AG08395 (cell line): ENCODE data around the gene FRMPD4.

ENCODE experiments used
- DNase-seq: peaks from one replicate; pipeline ENCODE4 v3.0.0; 2012; ENCODE audit warnings: mixed read lengths, low spot score

FRMPD4 gene

DNA sequence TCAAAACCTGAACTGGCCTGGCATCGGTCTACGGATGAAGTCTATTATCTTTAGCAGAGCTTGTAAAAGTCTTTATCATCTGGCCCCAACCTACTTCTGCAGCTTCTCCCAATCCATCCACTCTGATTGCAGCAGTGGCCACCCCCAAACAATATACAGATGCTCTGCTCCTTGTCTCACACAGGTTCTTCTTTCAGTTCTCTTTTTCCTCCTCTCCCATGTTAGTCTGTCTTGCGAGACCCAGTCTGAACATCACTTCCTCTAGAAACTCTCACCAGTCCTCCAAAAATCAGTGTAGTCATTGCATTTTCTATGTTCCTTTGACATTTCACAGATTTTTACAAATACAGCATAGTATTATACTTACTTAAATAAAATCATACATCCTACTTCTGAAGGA lies 163.0 kb downstream of the FRMPD4 start:
- no peak for DNase-seq

DNA sequence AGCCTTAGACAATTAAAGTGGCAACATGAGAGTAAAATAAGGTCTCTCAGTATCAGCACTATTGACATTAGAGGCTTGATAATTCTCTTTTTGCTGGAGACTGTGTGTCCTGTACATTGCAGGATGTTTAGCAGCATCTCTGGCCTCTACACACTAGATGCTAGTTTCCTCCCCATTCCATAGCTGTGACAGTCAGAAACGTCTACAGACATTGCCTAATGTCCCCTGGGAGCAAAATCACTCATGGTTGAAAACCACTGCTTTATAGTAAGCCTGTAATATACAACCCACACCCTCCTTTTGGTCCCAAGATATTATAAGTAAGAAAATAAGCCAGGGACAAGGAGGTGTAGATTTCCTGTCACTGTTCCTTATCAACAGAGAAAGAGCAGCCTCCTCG lies 166.0 kb downstream of the FRMPD4 start:
- DNase-seq: peak; percentile 30

DNA sequence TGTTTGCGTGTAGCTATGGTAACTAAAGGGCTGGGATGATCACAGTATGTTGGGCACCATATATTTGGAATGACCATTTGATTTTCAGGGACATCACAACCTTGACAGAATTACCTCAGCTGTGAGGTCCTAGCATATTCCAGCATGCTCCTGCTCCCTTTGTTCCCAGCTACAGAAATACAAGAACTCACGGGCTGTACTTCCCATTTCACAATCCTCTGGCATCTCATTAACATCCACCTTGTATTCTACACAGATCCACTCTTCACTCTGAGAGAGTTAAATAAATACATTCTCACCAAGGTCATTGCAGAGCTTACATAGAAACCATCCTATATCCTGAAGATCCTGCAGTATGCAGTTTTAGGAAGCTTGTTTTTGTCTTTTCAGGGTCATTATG lies 169.7 kb downstream of the FRMPD4 start:
- DNase-seq: no peak

GRCh38 chrX:12308420-12308819 lies 170.1 kb downstream of the FRMPD4 start:
- DNase-seq: no peak

GRCh38 chrX:12309040-12309743 lies 170.9 kb downstream of the FRMPD4 start:
- no peak for DNase-seq

DNA sequence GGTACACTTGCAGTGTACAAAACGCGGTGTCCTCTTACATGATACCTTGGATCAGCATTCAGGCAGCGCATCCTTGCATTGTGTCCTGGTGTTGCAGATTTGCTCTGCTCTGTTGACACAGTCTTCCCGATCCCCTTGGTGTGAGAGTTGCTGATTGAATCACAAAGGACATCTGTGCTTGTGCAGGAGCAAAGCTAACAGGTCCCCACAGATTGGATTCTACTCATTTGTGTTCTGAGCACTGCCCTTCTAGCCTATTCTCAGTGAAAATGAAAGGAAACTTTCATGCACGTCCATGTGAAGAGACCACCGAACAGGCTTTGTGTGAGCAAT lies 171.4 kb downstream of the FRMPD4 start:
- no peak for DNase-seq

DNA sequence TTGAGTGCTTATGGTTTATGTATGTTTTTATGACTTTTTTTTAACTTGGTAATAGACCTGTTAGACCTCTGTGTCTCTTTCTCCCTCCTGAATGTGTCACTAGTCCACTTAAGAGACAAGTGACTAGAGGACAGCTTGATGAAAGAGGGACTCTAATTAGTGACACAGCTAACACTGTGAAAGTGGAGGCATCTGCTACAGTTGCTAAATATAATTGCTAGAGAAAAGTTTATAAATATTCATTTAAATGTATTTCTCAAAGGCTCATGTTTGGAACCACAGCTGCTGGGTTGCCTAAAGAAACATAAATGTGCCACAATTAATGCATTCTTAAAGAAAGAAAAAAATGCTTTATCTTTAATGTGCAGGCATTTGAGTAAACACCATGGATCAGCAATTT lies 176.4 kb downstream of the FRMPD4 start:
- DNase-seq: no peak

GRCh38 chrX:12315526-12315925 lies 177.3 kb downstream of the FRMPD4 start:
- DNase-seq: peak; percentile 6

- DNase-seq: no peak
Observed at GRCh38 chrX:12319003-12319519, 180.8 kb downstream of the FRMPD4 start.

- no peak for DNase-seq
Observed at GRCh38 chrX:12319992-12320391, 181.7 kb downstream of the FRMPD4 start.

- DNase-seq: no peak
Observed at GRCh38 chrX:12322031-12322430, 183.8 kb downstream of the FRMPD4 start.

DNA sequence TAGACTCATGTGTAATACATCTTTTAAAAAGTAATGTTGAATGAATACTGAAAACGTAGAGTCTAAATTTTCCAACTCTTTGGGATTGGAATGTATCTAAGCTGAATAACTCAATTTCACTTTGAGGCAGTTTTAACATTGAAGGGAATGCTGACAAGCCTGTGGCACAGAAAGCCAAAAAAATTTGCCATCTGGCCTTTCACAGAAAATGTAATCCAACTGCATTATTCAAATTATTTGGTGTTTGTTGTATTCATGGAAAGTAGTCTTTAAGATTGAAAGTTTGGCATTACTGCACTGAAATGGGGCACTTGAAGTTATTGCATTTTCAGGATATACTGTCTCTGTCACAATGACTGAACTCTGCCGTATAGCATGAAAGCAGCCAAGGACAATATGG lies 186.9 kb downstream of the FRMPD4 start:
- DNase-seq: no peak

- DNase-seq: no peak
Observed at GRCh38 chrX:12327836-12328235, 189.6 kb downstream of the FRMPD4 start.

GRCh38 chrX:12329476-12329875 lies 191.2 kb downstream of the FRMPD4 start:
- no peak for DNase-seq

DNA sequence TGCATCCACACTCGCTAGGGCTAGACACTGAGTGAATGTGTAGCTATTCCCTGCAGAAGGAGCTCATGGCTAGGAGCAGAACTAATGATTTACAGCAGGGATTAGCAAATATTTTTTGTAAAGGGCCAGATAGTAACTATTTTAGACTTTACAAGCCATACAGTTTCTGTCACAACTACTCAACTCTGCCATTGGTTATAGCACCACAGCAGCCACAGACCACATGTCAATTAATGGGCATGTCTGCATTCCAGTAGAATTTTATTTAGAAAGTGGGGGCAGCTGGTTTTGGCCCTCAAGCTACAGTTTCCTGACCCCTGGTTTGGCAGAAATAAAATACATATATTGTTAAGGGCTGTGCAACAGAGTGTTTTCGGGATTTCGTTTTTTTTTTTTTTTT lies 192.6 kb downstream of the FRMPD4 start:
- DNase-seq: no peak

DNA sequence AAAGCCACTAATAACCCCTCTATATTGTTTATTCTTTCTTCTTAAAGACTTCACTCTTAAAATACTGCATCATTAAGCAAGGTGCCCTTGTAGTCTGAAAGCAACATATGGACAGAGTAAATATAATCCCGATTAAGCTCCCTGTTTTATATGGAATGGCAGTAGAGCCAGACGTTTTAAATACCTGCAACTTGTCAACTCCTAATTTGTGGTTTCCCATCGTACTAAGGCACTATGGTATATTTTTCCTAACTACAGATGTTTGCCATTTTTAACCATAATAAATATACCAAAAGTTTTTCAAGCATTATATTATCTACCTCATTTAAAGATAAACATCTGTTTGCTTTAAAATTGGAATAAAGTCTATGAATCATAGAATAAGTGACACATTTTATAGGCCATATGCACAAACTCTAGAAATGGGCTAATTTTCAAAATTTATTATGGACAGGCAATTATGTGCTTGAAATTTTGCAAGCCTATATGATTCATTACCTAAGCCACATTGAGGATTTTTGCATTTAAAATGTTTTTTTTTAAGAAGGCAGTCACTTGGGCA lies 194.6 kb downstream of the FRMPD4 start:
- no peak for DNase-seq

DNA sequence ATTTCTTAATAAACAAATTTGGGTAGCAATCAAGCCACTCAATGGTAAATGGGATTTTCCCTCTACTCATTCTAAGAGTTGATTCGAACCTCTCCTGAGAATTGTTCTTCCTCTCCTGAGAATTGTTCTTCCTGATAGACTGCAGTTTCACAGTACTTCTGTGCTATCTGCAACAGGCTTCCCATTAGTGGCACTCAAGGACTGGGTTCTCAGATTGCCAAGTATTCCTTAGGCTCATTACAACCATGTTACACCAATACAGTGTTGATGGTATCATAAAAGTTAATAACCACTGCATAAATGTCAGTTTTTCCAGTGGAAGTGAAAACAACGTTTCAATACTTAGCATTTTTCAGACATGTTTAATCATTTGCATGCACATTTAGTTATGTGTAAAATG lies 201.6 kb downstream of the FRMPD4 start:
- DNase-seq: no peak

DNA sequence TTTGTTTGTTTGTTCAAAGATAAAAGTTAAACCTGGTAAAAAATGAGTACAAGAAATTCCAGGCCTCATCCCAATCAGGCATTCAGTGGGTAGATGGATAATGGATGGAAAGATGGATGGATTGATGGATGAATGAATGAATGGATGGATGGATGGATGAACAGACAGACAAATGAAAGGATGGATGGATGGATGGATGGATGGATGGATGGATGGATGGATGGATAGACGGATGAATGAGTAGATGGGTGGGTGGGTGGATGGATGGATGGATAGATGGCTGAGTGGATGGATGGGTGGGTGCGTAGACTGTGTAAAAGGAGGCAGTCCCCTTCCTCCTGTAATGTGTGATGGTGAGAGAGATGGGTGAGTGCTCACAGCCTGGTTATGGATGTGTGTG lies 206.7 kb downstream of the FRMPD4 start:
- DNase-seq: no peak

DNA sequence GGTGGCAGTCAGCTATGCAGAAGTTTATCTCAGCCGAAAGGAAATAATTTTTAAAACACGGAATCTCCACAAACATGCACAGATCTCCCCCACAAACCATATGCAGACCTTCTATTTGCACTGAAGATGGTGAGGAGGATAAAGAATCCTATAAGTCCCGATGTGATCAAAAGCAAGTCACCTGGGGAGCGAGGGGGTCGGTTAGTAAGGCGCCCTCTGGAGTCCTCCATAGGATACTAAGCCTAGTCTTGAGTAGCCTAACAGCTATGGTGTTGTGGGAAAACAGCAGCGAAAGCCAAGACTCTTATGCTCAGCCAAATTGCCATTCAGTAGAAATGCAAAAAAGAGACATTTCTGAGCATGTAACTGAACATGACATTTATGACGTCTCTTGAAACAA lies 210.9 kb downstream of the FRMPD4 start:
- DNase-seq: no peak

DNA sequence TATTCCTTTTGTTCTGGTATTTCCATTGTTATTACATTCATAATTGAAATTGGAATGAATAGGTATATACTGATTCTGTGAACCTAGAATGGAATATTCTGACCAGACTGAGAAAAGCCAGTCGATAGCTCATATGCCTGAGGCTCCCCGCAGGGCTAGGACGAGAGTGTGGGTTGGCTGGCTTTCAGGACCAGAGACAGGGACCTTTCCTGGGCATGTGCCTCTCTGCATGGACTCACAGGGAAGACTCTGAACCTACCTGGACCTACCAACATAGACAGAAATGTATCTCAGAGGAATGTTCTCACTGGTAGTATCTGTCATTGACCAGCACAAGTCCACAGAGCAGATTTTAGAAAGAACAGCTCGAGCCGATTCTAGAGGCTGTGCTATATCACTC lies 214.6 kb downstream of the FRMPD4 start:
- DNase-seq: no peak

- peak; percentile 18 for DNase-seq
Observed at GRCh38 chrX:12360383-12360782, 222.1 kb downstream of the FRMPD4 start.

- DNase-seq: no peak
Observed at GRCh38 chrX:12360986-12361598, 222.8 kb downstream of the FRMPD4 start.

DNA sequence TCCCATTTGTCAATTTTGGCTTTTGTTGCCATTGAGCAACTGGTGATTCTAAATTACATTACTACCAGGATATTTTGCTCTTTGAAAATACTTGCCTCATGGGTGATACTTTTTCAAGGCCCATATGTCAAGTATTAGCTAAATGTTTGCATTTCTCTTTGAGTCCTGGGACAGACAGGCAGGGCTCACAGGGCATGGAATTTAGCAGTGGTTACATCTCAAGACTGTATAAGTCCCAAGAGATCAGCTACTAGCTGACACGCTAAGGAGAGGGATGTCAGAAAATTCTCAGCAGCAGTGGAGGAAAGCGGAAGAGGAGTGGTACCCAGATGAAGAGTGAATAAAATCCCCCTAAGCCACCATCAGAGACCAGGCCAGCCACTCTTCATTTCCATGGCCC lies 224.9 kb downstream of the FRMPD4 start:
- DNase-seq: no peak

GRCh38 chrX:12366440-12366839 lies 228.2 kb downstream of the FRMPD4 start:
- no peak for DNase-seq
